SK-N-SH treated with all-trans-retinoic acid at 6 μM for 48 hours (cell line): ENCODE data around the gene COL4A5.

Source experiments
- BACH2 ChIP-seq: fragments of 250-450 bp; sonication (Bioruptor Pico); IDR thresholded peaks from 2 replicates; pipeline ENCODE4 v1.9.0; 2021; ENCODE audit warnings: mild to moderate bottlenecking, borderline replicate concordance
- CREB5 ChIP-seq: fragments of 250-450 bp; sonication (Bioruptor Pico); IDR thresholded peaks from 2 replicates; pipeline ENCODE4 v1.5.1; 2020; ENCODE audit warnings: low read depth, mild to moderate bottlenecking, moderate library complexity
- CSDC2 ChIP-seq: fragments of 250-450 bp; sonication (Bioruptor Pico); IDR thresholded peaks from 2 replicates; pipeline ENCODE4 v1.5.0; 2020; ENCODE audit warnings: mild to moderate bottlenecking, moderate library complexity
- ISL1 ChIP-seq: fragments of 250-450 bp; sonication (Bioruptor Pico); IDR thresholded peaks from 2 replicates; pipeline ENCODE4 v2.1.2; 2022; ENCODE audit warnings: mild to moderate bottlenecking, moderate library complexity
- OSR1 ChIP-seq: fragments of 250-450 bp; sonication (Bioruptor Pico); IDR thresholded peaks from 2 replicates; pipeline ENCODE4 v1.8.0; 2022; ENCODE audit warnings: moderate library complexity, mild to moderate bottlenecking, inconsistent platforms
- POU6F1 ChIP-seq: fragments of 250-450 bp; sonication (Bioruptor Pico); IDR thresholded peaks from 2 replicates; pipeline ENCODE4 v1.8.0; 2021; ENCODE audit warnings: low read depth, mild to moderate bottlenecking, moderate library complexity, borderline replicate concordance
- TSHZ2 ChIP-seq: fragments of 250-450 bp; sonication (Bioruptor Pico); IDR thresholded peaks from 2 replicates; pipeline ENCODE4 v1.5.0; 2020; ENCODE audit warnings: mild to moderate bottlenecking, moderate library complexity
- ZC3H10 ChIP-seq: fragments of 250-450 bp; sonication (Bioruptor Pico); IDR thresholded peaks from 2 replicates; pipeline ENCODE4 v1.5.1; 2021; ENCODE audit warnings: mild to moderate bottlenecking, moderate library complexity
- ZFP3 ChIP-seq: fragments of 250-450 bp; sonication (Bioruptor Pico); IDR thresholded peaks from 2 replicates; pipeline ENCODE4 v1.5.0; 2020; ENCODE audit warnings: mild to moderate bottlenecking, moderate library complexity
- ZNF565 ChIP-seq: fragments of 450-650 bp; formaldehyde crosslinking; conservative IDR thresholded peaks from 2 replicates; pipeline ENCODE4 v1.5.0; 2020; ENCODE audit warnings: low read depth, mild to moderate bottlenecking, moderate library complexity
- ZNF70 ChIP-seq: fragments of 450-650 bp; formaldehyde crosslinking; IDR thresholded peaks from 2 replicates; pipeline ENCODE4 v1.5.0; 2020; ENCODE audit warnings: mild to moderate bottlenecking, moderate library complexity

- no peak for TF ChIP-seq ZFP3 (CRISPR knock-in tag)
- no peak for TF ChIP-seq TSHZ2 (CRISPR knock-in tag)
- TF ChIP-seq ISL1 (CRISPR knock-in tag) = no peak
- no peak for TF ChIP-seq ZC3H10 (CRISPR knock-in tag)
- no peak for TF ChIP-seq ZNF565 (CRISPR knock-in tag)
- TF ChIP-seq BACH2 (CRISPR knock-in tag) = no peak
- no peak for TF ChIP-seq POU6F1 (CRISPR knock-in tag)
- TF ChIP-seq CREB5 (CRISPR knock-in tag) = no peak
- TF ChIP-seq OSR1 (CRISPR knock-in tag) = no peak
- TF ChIP-seq CSDC2 = no peak
- no peak for TF ChIP-seq ZNF70 (CRISPR knock-in tag)
Observed at GRCh38 chrX:108731153-108731552, 291.5 kb downstream of the COL4A5 start.
